Esophagus squamous epithelium (tissue), 5 donors: ENCODE results near the gene SLIT1. TPM values are rescaled to one million over a fixed set of nuclear protein-coding genes. Genes with fewer than 3 reads are reported as not detected.

Source experiments
- DNase-seq: peaks from one replicate; lab custom pipeline; 2025; lab: John Stamatoyannopoulos, UW
- H3K27ac ChIP-seq, 4 donors: fragments of 200-600 bp; sonication (generic); one replicate each; pipeline ENCODE4 v1.5.1; 2016 to 2019; ENCODE audit warnings: mild to moderate bottlenecking in 1 of 4
- H3K27me3 ChIP-seq, 4 donors: fragments of 200-600 bp; sonication (generic); 1 replicate in 3 of 4; 2 replicates in 1 of 4; pipeline versions ENCODE4 v1.5.1 to v1.6.0; 2017 to 2021; ENCODE audit warnings: antibody characterized with exemption in 1 of 4
- H3K36me3 ChIP-seq, 3 donors: fragments of 200-600 bp; sonication (generic); one replicate each; pipeline ENCODE4 v1.5.1; 2016 to 2019
- H3K4me1 ChIP-seq, 3 donors: fragments of 200-600 bp; sonication (generic); one replicate each; pipeline ENCODE4 v1.5.1; 2017 to 2019
- H3K4me3 ChIP-seq, 4 donors: fragments of 200-600 bp; sonication (generic); 1 replicate in 3 of 4; 2 replicates in 1 of 4; pipeline ENCODE4 v1.5.1; 2016 to 2019; ENCODE audit warnings: mild to moderate bottlenecking in 2 of 4, moderate library complexity in 1 of 4
- H3K9me3 ChIP-seq, 3 donors: fragments of 200-600 bp; sonication (generic); one replicate each; pipeline ENCODE4 v1.5.1; 2016 to 2019
- POLR2A ChIP-seq, 4 donors: fragments of 450-650 bp; IDR thresholded peaks; one replicate each; pipeline ENCODE4 v1.6.1; 2017; ENCODE audit warnings: antibody characterized with exemption in 4 of 4, mild to moderate bottlenecking in 4 of 4, moderate library complexity in 3 of 4
- WGBS, 2 donors: methylation state at CpG; one replicate each; pipeline ENCODE4 v1.1.5; 2018; 5-methylcytosine and 5-hydroxymethylcytosine counted together
- intact Hi-C: fragments of 100-400 bp; cut with DNase I; formaldehyde crosslinking; loops from one replicate; pipeline ENCODE4 v1.15.0; 2022
- total RNA-seq, 4 donors: library from RNA; depleted of rRNA; stranded (reverse); fragments of >200 nt; gene quantifications; one replicate each; pipeline ENCODE4 v1.1.0, GENCODE V29; 2016
- TF ChIP-seq, protein P1 (sequence below), 6 experiments: fragments of 450-650 bp in 4 of 6; fragments of 200-600 bp in 2 of 6; sonication (generic) in 2 of 6; IDR thresholded peaks; one replicate each; pipeline ENCODE4 v1.5.1; 2016 to 2019; ENCODE audit warnings: antibody characterized with exemption in 6 of 6, mild to moderate bottlenecking in 4 of 6, moderate library complexity in 4 of 6
- donor health status: DM: yes; HTN: yes; CAD: no.

SLIT1 gene
- total RNA-seq, 4 donors from 2014 or later, result not detected

DNA sequence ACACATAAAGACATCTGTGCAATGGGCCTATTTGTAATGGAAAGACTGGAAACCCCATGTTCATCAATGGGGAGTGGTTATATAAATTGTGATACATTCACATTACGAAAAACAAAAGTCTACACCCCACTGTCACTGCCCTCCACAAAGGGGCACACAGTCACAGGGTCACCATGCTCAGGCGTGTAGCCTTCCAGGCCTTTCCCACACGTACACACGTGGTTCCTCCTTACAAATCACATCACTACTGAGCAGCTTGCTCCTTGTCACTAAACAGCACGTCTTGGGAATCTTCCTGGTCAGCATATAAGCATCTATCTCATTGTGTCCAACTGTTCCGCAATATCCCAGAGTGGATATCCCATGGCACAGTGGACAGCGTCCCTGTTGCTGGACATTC, 163.1 kb downstream of the SLIT1 start:
- H3K27ac ChIP-seq, result no peak overlapping the region

DNA sequence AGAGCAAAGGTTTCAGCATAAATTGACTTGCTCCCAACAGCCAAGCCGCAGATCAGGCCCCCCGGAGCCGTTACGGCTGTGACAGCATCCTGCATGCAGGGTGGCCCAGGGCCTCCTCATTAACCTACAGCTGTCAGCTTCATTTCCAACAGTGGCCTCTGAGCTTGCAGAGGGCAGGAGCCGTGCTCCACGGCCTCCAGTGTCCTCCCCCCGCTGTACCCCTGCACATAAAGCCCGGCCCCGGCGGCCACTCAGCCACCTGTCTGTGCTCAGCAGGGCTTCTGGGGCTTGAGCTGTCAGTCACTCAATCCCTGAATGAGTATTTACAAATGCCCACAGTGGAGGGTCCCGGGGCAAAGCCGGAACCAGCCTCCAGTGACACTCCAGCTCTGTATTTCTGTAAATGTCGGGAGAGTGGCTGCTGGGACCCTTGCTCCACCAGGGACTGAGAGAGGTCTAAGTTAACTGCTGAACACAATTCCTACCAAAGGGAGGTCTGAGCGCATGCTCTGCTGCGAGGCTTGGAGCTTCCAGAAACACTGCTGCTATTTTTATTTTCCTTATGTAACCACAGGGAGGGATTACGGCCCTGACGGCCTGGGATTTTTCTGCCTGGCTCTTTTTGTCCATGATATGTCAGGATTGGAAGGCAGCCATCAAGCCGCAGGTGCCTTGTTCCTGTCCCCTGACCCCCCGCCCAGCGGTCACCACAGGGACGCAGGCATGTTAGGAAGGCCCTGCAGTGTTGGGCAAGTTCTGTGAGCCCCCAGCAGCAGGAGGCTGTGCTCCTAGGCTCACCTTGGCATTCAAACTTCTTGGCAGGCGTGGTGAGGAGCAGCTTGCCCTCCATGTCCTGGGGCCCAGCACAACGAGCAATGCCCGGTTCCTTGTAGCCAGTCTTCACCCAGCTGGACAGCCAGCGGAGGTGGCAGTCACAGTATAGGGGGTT, 165.0 kb downstream of the SLIT1 start:
- TF ChIP-seq POLR2A (IDR thresholded peaks at IDR 0.05), result no peak
- TF ChIP-seq, protein P1, sequence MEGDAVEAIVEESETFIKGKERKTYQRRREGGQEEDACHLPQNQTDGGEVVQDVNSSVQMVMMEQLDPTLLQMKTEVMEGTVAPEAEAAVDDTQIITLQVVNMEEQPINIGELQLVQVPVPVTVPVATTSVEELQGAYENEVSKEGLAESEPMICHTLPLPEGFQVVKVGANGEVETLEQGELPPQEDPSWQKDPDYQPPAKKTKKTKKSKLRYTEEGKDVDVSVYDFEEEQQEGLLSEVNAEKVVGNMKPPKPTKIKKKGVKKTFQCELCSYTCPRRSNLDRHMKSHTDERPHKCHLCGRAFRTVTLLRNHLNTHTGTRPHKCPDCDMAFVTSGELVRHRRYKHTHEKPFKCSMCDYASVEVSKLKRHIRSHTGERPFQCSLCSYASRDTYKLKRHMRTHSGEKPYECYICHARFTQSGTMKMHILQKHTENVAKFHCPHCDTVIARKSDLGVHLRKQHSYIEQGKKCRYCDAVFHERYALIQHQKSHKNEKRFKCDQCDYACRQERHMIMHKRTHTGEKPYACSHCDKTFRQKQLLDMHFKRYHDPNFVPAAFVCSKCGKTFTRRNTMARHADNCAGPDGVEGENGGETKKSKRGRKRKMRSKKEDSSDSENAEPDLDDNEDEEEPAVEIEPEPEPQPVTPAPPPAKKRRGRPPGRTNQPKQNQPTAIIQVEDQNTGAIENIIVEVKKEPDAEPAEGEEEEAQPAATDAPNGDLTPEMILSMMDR (IDR thresholded peaks at IDR 0.05), result no peak
- H3K36me3 ChIP-seq, result no peaks in the 10 kb centered on the region
- peaks cover 0 to 29% (median 8%) of the 10 kb centered on the region in 3 donors for H3K4me1 ChIP-seq
- H3K27ac ChIP-seq, result peak overlapping the region in 2 of 4 donors; percentile 7 to 25
- WGBS, 2 donors, result 17 to 50% methylated on average over 2 to 10 of the region's 25 CpGs
- DNase-seq, result no peak
- H3K4me3 ChIP-seq, result no peak overlapping the region
- no peaks in the 10 kb centered on the region for H3K9me3 ChIP-seq
- H3K27me3 ChIP-seq, result no peaks in the 10 kb centered on the region
- intact Hi-C loops, result loop anchor here (10.0 kb wide), 1 partner anchor 646 kb away; no protein-coding TSS in a partner anchor

More for the DNA sequence above, 163.1 kb downstream of the SLIT1 start:
- Histone ChIP-seq H3K27me3 (no peaks in the 10 kb centered on the region), H3K9me3 (no peaks in the 10 kb centered on the region), H3K4me1 (peaks cover 0 to 29% (median 8%) of the 10 kb centered on the region in 3 donors), H3K4me3 (no peak overlapping the region), H3K36me3 (no peaks in the 10 kb centered on the region)
- WGBS, 2 donors, result 85 to 93% methylated on average over 7 of the region's 7 CpGs
- intact Hi-C loops, result loop anchor here (10.0 kb wide), 1 partner anchor 648 kb away; no protein-coding TSS in a partner anchor
- TF ChIP-seq POLR2A (IDR thresholded peaks at IDR 0.05), result no peak
- TF ChIP-seq, protein P1 (IDR thresholded peaks at IDR 0.05), result no peak
- DNase-seq, result no peak

DNA sequence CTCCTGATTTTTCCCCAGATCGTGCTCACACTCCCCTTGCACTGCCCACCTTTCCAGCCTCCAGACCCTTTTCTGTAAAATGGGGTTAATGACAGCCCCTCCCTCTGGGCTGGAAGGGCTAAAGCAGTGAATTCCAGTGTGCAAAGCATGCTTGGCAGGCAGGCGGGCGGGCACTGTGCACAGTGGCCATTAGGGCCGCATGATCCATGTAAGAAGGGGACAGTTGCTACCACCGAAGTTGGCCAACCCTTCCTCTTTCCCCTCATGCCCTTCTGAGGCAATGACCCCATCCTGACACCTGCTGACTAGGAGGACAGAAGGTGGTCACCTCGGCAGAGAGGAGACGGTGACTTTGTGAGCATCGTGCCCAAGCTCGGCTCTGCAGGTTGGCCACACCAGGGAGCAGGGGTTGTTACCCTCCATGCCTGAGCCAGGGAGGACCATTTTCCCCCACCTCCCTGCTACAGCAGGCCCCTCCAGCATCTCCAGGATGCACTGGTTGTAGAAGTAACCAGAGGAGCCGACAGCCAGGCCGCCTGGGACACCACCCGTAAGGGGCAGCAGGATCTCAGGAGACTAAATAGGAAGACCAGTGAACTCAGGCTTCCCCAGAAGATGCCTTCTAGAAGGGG, 166.4 kb downstream of the SLIT1 start:
- intact Hi-C loops, result no loop called here
- H3K4me1 ChIP-seq, result peaks cover 0 to 26% (median 8%) of the 10 kb centered on the region in 3 donors
- whole genome bisulfite sequencing, 2 donors, result 87 to 90% methylated on average over 7 of the region's 12 CpGs
- H3K27ac ChIP-seq, result no peak overlapping the region
- TF ChIP-seq, protein P1 (IDR thresholded peaks at IDR 0.05), result no peak
- no peak for TF ChIP-seq POLR2A (IDR thresholded peaks at IDR 0.05)
- DNase-seq, result no peak
- H3K27me3 ChIP-seq, result no peaks in the 10 kb centered on the region
- H3K36me3 ChIP-seq, result no peaks in the 10 kb centered on the region
- no peaks in the 10 kb centered on the region for H3K9me3 ChIP-seq
- no peak overlapping the region for H3K4me3 ChIP-seq

DNA sequence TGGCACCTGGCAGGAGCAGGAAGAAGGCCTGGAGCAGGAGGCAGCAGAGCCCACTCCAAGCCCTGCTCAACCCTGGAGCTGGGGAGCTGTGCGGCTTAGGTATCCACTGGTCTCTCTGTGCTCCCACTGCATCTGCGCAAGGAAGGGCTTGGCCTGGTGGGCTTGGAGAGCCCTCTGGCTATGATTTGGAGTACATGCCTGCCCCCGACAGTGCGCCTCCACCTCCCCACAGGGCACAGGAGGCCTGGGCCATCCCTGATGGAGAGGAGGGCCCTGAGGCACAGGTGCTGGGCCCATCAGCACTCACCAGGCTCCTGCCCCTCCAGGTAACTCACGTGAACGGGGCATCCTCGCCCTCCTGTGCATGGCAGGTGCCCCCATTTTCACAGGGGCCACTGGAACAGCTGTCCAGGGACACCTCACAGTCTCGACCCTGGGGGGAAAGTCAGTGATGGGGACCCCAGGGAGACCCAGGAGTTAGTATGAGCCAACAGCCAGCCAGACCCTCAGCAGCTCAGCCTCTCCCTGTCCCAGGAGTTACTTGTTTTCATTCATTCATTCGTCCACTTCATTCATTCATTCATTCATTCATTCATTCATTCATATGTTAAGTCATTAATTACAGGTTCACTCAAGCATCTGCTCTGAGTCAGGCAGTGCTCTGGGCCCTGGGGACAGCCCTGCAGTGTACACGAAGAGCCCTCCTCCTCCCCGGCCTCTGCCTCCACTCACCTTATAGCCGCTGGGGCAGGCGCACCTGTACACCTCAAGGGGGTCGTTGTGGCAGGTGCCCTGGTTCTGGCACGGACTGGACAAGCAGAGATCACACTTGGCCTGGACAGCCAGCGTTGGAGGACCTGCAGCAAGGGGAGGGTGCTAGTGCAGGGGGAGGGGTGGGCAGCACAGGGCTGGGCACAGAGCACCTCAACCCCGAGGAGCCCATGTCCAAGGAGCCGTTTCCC, 167.2 kb downstream of the SLIT1 start:
- Histone ChIP-seq H3K9me3 (no peaks in the 10 kb centered on the region), H3K4me3 (no peak overlapping the region), H3K27me3 (no peaks in the 10 kb centered on the region), H3K27ac (no peak overlapping the region), H3K4me1 (peaks cover 0 to 18% (median 5%) of the 10 kb centered on the region in 3 donors), H3K36me3 (no peaks in the 10 kb centered on the region)
- 75 to 79% methylated on average over 4 to 6 of the region's 18 CpGs for WGBS, 2 donors
- DNase-seq, result no peak
- intact Hi-C loops, result no loop called here
- TF ChIP-seq, protein P1 (IDR thresholded peaks at IDR 0.05), result no peak
- TF ChIP-seq POLR2A (IDR thresholded peaks at IDR 0.05), result no peak
